ENCODE measurements around the gene MCF2. TPM values are rescaled to one million over a fixed set of nuclear protein-coding genes. Genes with fewer than 3 reads are reported as not detected.

MCF2 gene
- total RNA-seq, 1 experiment from 2014 or later = 0.15 TPM

DNA sequence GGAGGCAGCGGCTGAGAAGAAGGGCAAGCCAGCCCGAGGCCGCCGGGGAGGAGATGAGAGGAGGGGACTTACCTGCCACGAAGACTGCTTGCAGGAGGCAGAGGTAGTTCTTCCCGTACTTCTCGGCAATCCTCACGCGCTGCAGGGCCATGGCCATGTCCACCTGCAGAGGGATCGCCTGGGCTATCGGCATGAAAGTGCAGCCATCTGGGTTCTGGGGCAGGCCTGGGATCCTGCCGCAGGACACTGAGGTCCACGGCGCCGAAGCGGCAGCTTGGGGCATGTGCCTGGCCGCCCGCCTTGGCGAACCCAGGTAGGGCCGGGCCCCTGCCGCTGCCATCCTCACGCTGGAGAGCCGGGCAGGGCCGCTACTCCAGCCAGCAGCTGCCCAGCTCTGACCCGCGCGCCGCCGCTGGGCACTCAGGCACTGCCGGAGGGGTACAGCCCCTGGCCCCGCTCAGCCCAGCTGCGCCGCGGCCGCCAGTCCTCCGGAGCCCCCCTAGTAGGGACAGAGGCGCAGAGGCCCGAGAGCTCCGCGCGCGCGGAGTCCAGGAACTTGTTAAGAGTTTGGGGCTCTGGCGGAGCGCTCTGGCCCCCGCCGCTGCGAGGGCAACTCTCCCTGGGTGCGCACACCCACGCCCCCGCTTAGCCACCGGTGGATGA, 16.0 kb downstream of the MCF2 start:
- Histone ChIP-seq H3K36me3 (ENCODE audit: control insufficient read depth in 1 of 2, insufficient read depth in 2 of 2, low read length in 2 of 2) (no peaks in the 10 kb centered on the region), H3K27ac (ENCODE audit: low read depth, low read length) (no peak overlapping the region), H3K79me2 (ENCODE audit: insufficient read depth, low read length) (no peaks in the 10 kb centered on the region), H3K9ac (ENCODE audit: low read length) (no peak overlapping the region), H3K4me1 (ENCODE audit: control insufficient read depth in 1 of 2, insufficient read depth in 2 of 2, low read length in 2 of 2) (no peaks in the 10 kb centered on the region), H4K20me1 (ENCODE audit: insufficient read depth) (no peaks in the 10 kb centered on the region), H3K9me2 (ENCODE audit: insufficient read depth) (no peaks in the 10 kb centered on the region), H3K27me3 (ENCODE audit: insufficient read depth, low read length) (no peaks in the 10 kb centered on the region), H3K9me3 (ENCODE audit: control insufficient read depth in 1 of 2, insufficient read depth in 1 of 2, low read depth in 1 of 2, low read length in 2 of 2) (no peaks in the 10 kb centered on the region), H3K4me2 (ENCODE audit: low read length) (no peak overlapping the region), H3K4me3 (replicated peaks in 1 of 2; ENCODE audit: low read depth in 1 of 2, low read length in 2 of 2) (no peak overlapping the region), H2AFZ (ENCODE audit: low read depth, low read length, poor library complexity, severe bottlenecking) (no peak overlapping the region)
- CTCF ChIA-PET = no interaction called here
- RAD21 ChIA-PET (ENCODE audit: low non-redundant PET in 1 of 2, low total read pairs in 2 of 2, uncharacterized antibody in 2 of 2, unreplicated experiment in 2 of 2) = no interaction called here
- intact Hi-C loops (cut with micrococcal nuclease) = no loop called here
- BruUV-seq (replicated peaks) = no TSS peak
- ATAC-seq (no peak), DNase-seq (ENCODE audit: low read depth, low spot score) (no peak)
- TF ChIP-seq FOSL1 (IDR thresholded peaks at IDR 0.05; ENCODE audit: low read depth) = no peak
- TF ChIP-seq SIN3A (IDR thresholded peaks at IDR 0.05; ENCODE audit: low read depth) = no peak
- no peak for TF ChIP-seq ZFX (IDR thresholded peaks at IDR 0.05)
- POLR2A ChIA-PET = no interaction called here

DNA sequence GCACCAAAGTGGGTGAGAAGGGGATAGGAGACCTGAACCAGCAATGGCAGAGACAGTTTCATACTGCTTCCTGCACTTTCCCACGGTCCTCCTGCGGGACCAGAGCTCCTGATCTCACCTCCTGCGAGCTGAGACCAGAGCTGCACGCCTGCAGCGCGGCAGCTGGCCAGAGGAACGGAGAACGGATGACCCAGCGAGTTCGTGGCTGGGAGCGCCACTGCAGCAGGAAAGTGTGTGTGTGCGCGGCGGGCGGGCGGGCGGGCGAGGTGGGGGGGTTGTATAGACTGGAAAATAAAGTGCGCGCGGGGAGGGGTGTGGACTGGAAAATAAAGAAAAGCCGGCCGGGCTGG, 16.5 kb downstream of the MCF2 start:
- H3K27ac ChIP-seq (ENCODE audit: low read depth, low read length) = no peak overlapping the region
- H3K36me3 ChIP-seq (ENCODE audit: control insufficient read depth in 1 of 2, insufficient read depth in 2 of 2, low read length in 2 of 2) = no peaks in the 10 kb centered on the region
- H3K4me1 ChIP-seq (ENCODE audit: control insufficient read depth in 1 of 2, insufficient read depth in 2 of 2, low read length in 2 of 2) = no peaks in the 10 kb centered on the region
- H3K4me3 ChIP-seq (replicated peaks in 1 of 2; ENCODE audit: low read depth in 1 of 2, low read length in 2 of 2) = no peak overlapping the region
- intact Hi-C loops (cut with micrococcal nuclease) = no loop called here
- BruUV-seq (replicated peaks) = no TSS peak
- no peaks in the 10 kb centered on the region for H3K79me2 ChIP-seq (ENCODE audit: insufficient read depth, low read length)
- no peaks in the 10 kb centered on the region for H3K9me3 ChIP-seq (ENCODE audit: control insufficient read depth in 1 of 2, insufficient read depth in 1 of 2, low read depth in 1 of 2, low read length in 2 of 2)
- no peak overlapping the region for H3K4me2 ChIP-seq (ENCODE audit: low read length)
- no peaks in the 10 kb centered on the region for H3K9me2 ChIP-seq (ENCODE audit: insufficient read depth)
- no peaks in the 10 kb centered on the region for H4K20me1 ChIP-seq (ENCODE audit: insufficient read depth)
- no peak overlapping the region for H3K9ac ChIP-seq (ENCODE audit: low read length)
- no peaks in the 10 kb centered on the region for H3K27me3 ChIP-seq (ENCODE audit: insufficient read depth, low read length)
- H2AFZ ChIP-seq (ENCODE audit: low read depth, low read length, poor library complexity, severe bottlenecking) = no peak overlapping the region
- DNase-seq (ENCODE audit: low read depth, low spot score) (no peak), ATAC-seq (no peak)
- POLR2A ChIA-PET = no interaction called here
- CTCF ChIA-PET = no interaction called here
- RAD21 ChIA-PET (ENCODE audit: low non-redundant PET in 1 of 2, low total read pairs in 2 of 2, uncharacterized antibody in 2 of 2, unreplicated experiment in 2 of 2) = no interaction called here
- TF ChIP-seq JUND (IDR thresholded peaks at IDR 0.05) (no peak), EGR1 (IDR thresholded peaks at IDR 0.05; ENCODE audit: low read depth) (no peak), CEBPB (IDR thresholded peaks at IDR 0.05; ENCODE audit: low read depth) (no peak), TCF7L2 (IDR thresholded peaks at IDR 0.05; ENCODE audit: borderline replicate concordance, extremely low read depth, insufficient read depth, insufficient read length) (no peak), EZH2 (IDR thresholded peaks at IDR 0.05) (no peak), SP1 (IDR thresholded peaks at IDR 0.05; ENCODE audit: low read depth) (no peak), YY1 (IDR thresholded peaks at IDR 0.05; ENCODE audit: extremely low read depth, insufficient replicate concordance, low read depth, low read length) (no peak), POLR2AphosphoS5 (IDR thresholded peaks at IDR 0.05; ENCODE audit: low read depth, low read length) (no peak), ZNF274 (IDR thresholded peaks at IDR 0.05; ENCODE audit: low read depth, low read length) (no peak), ELF1 (IDR thresholded peaks at IDR 0.05; ENCODE audit: borderline replicate concordance, low read depth) (no peak), ZFX (IDR thresholded peaks at IDR 0.05) (no peak), RAD21 (IDR thresholded peaks at IDR 0.05; ENCODE audit: low read depth) (no peak), POLR2A (IDR thresholded peaks at IDR 0.05; ENCODE audit: borderline replicate concordance, extremely low read depth, insufficient read depth, insufficient read length) (no peak)
- TF ChIP-seq, protein P1, sequence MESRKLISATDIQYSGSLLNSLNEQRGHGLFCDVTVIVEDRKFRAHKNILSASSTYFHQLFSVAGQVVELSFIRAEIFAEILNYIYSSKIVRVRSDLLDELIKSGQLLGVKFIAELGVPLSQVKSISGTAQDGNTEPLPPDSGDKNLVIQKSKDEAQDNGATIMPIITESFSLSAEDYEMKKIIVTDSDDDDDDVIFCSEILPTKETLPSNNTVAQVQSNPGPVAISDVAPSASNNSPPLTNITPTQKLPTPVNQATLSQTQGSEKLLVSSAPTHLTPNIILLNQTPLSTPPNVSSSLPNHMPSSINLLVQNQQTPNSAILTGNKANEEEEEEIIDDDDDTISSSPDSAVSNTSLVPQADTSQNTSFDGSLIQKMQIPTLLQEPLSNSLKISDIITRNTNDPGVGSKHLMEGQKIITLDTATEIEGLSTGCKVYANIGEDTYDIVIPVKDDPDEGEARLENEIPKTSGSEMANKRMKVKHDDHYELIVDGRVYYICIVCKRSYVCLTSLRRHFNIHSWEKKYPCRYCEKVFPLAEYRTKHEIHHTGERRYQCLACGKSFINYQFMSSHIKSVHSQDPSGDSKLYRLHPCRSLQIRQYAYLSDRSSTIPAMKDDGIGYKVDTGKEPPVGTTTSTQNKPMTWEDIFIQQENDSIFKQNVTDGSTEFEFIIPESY (IDR thresholded peaks at IDR 0.05; ENCODE audit: extremely low read depth, insufficient replicate concordance, low read length) = no peak
- TF ChIP-seq, protein P2, sequence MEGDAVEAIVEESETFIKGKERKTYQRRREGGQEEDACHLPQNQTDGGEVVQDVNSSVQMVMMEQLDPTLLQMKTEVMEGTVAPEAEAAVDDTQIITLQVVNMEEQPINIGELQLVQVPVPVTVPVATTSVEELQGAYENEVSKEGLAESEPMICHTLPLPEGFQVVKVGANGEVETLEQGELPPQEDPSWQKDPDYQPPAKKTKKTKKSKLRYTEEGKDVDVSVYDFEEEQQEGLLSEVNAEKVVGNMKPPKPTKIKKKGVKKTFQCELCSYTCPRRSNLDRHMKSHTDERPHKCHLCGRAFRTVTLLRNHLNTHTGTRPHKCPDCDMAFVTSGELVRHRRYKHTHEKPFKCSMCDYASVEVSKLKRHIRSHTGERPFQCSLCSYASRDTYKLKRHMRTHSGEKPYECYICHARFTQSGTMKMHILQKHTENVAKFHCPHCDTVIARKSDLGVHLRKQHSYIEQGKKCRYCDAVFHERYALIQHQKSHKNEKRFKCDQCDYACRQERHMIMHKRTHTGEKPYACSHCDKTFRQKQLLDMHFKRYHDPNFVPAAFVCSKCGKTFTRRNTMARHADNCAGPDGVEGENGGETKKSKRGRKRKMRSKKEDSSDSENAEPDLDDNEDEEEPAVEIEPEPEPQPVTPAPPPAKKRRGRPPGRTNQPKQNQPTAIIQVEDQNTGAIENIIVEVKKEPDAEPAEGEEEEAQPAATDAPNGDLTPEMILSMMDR (IDR thresholded peaks at IDR 0.05 in 2 of 3, conservative IDR thresholded peaks at IDR 0.05 in 1 of 3; ENCODE audit: borderline replicate concordance in 1 of 3, insufficient read depth in 1 of 3, low read depth in 2 of 3, low read length in 2 of 3) = no peak
- TF ChIP-seq, protein P3, sequence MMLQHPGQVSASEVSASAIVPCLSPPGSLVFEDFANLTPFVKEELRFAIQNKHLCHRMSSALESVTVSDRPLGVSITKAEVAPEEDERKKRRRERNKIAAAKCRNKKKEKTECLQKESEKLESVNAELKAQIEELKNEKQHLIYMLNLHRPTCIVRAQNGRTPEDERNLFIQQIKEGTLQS (IDR thresholded peaks at IDR 0.05) = no peak
- TF ChIP-seq, protein P4, sequence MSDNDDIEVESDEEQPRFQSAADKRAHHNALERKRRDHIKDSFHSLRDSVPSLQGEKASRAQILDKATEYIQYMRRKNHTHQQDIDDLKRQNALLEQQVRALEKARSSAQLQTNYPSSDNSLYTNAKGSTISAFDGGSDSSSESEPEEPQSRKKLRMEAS (IDR thresholded peaks at IDR 0.05) = no peak

Measured in HCT116 (cell line).